NCI-H774 (cell line): Measurements from ENCODE around the gene CRY1.

Source experiments
- DNase-seq: peaks from one replicate; lab custom pipeline; 2025; lab: John Stamatoyannopoulos, UW

Gene CRY1

DNA sequence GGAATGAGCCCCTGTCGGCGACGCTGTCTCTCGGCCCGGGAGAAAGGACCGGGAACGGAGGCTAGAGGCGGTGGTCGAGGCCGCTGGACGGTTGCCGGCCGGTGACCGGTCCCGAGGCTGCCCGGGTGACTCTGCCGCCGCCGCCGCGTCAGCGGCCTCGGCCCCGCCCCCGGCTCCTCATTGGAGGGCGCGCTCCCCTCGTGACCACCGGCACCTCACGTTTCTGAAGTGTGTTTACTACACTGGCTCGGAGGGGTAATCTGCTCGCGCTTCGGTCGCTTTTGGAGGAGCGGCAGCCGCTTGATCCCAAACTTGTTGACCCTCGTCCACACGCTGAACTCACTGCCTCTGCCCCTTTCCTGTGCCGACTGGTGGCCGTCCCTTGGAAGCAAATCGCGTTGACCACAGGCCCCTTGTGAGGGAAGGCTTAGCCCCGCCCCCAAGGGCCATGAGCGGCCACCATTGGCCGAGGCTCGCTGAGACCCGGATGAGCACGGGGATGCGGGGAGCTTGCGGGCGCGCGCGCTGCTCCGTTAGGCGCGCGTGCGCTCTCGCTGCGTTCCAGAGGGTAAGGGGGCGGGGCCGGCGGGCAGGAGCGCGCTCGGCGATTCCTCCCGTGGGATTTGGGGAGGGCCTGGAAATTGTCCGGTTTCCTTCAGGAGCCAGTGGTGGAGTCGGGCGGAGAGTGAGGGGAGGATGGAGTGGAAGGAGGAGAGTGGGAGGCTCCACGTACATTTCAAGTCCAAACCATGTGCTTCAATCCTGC is at the start of gene CRY1:
Gene CRY1, minus strand, starts transcription at position 133 of the 766 bp plus-strand sequence. CDS start 588 bp downstream, outside the sequence.
- peak; percentile 98 for DNase-seq

DNA sequence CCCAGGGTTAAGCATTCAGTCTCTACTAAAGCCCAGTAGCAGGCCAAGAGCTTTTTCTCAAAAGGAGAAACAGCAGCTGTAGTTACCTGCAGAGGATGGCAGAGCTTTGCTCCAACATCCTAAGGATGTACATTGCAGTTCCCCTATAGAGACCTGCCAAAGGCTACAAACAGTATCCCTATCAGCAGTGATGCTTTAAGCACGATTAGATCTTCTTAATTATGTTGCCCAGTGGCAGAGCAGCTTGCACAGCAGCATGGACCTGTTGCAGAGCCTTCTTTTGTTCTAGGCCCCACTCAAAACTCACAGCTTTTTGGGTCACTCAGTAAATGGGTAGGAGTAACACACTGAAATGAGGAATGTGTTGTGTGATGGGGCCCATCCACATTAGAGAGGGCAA is 46.4 kb upstream of the CRY1 start:
- no peak for DNase-seq

DNA sequence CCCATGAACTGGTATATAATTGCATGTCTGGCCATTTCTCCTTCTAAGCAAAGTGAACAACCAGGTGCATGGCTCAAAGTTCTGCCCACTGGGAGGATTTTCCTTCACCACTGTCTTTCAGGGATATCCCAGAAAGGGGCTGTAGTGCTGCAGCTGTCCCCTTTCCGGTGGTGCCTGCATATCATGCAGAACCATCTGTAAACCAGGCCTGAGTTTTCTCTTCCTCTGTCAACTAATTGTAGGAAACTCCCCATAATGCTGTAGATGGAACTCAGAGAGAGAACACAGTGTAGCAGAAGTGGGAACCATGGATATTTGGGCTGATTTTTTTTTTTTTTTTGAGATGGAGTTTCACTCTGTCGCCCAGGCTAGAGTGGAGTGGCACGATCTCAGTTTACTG is 45.6 kb upstream of the CRY1 start:
- DNase-seq: no peak

DNA sequence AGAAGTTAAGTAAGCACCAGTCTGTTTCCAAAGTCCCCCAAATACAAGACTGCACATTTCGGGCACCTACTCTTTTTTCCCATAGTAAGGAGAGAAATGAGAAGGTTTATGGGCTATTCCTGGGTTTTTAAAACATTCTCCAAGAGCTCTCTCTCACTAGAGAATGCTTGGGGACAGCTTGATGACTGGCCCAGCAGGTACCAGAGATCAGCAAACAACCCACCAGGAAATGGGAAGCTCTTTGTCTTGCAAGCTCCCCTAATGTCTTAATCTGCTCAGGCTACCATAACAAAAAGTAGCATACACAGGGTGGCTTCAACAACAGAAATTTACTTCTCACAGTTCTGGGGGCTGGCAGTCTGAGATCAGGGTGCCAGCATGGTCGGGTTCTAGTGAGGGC is 41.8 kb upstream of the CRY1 start:
- no peak for DNase-seq

DNA sequence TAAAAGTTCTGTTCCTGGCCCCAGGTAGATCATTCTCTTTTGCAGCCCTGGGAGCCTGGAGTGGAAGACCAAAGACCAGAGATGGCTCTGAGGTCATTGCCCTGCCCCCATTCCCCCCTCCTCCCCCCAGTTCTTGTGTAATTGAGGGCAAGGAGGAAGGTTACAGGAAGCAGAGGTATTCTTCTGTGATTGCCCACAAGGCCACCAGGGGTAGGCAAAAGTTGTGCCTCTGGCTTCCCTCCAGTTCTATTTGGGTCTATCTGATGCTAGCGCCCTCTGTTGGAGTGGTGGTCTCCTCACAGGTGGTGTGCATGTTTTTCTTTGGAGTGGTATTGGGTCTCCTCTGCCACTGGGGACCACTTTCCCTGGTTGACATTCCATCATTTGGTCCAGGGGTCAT is 41.2 kb upstream of the CRY1 start:
- DNase-seq: no peak

DNA sequence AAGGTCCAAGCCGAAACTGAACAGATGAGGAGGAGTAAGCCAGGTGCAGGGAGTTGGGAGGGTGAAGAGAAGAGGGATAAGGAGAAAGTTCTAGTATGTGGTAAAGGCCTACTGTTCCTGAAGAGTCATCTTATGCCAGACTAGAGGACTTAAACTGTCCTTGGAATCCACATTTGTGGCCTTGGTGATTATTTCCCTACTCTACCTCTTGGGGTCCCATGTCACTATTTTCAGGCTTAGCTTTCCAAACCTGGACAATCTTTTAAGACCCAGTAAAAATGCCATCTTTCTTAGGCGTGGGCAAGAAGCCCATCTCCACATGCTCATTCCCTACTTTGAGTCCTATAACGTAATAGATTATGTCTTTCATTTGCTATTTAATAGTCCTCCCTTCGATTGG is 40.1 kb upstream of the CRY1 start:
- DNase-seq: no peak

DNA sequence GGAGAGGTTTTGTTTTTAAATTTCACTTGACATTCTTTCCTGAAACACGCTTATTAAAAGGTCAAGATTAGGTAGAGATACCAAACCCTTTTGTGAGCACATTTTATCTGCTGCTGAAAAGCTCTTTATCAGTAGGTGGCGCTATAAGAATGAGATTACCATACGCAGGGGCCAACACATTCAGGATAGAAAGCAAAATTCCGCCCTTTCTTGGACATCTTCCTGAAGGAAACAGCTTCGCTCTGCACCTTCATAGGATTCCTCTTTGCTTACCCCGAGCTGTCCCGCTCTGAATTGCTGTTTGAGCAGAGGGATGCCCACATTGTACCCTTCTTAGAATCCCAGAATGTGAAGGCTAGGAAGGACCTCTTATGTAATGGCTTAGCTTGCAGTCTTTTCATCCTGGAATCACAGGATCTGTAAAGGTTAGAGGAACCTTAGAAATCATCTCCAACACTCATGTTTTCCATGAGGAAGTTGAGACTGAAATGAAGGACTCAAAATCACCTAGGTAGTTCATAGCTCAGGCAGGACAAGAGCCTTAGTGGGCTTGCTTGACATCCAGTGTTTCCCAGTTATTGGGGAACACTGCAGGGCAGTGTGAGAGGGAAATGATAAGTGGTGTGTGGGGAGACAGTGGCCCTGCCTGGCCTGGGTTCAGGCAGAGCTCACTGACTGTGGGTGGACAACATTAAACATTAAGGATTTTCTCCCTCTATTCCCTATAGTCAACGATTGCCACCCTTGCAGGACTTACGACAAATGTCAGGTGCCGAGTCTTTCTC is 38.7 kb upstream of the CRY1 start:
- DNase-seq: peak; percentile 89

DNA sequence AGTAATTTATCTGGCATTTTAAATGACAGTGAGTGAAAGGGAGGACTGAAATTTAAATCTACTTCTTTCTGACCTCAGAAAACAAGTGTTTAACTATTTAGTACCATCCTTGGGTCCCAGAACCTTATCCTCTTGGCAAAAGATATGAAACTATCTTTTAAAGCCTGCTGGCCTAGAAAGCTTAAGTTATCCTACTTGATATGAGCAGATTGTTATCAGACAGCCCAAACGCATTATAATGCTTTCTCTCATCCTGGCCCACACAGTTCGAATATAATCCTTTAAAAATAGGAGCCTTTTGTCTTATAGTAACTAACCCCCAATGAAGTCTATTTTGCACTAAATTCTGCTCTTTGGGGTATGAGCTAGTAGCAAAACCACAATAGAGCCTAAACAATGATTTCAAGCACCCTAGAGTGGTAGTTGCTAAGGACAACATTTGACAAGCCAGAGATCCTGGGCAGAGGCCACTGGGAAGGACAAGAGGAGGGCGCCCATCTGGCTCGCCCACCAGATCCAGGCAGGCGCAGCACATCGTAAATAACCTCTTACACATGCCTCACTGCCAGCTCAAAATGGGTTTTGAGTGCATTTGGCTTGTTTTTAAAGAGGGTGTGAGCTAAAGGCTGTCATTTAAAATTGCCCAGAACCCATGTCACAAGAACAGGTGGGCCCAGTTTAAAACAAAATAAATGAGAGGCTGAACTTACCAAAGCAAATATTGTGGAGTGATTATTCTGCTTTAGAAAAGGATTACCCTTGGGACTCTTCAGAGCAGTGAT is 37.7 kb upstream of the CRY1 start:
- DNase-seq: peak; percentile 86

DNA sequence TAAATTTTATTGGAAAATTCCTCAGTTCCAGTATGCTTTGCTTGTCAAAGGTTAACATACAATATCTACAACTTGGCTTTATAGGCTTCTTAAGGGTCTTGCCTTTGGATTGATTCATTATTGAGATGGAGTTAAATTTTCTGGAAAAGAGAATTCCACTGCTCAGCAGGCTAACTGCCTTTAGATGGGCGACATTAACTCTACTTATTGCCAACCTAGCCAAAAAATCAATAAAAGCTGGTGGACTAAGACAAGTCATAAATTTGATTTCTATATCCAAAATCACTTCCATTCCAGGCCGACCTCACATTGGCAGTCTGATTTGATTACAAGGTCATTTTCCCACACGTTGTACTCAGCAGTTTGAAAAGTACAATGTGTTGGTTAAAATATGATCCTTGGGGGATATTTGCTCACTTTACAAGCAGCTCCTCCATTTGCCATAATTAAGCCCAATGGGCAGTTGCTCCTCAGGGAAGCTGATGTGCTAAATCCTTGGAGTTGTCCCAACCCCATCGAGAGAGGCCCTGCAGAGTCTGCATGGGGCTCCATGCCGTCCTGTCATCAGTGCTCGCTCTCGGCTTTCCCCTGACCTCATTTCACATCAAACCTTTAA is 36.1 kb upstream of the CRY1 start:
- no peak for DNase-seq

DNA sequence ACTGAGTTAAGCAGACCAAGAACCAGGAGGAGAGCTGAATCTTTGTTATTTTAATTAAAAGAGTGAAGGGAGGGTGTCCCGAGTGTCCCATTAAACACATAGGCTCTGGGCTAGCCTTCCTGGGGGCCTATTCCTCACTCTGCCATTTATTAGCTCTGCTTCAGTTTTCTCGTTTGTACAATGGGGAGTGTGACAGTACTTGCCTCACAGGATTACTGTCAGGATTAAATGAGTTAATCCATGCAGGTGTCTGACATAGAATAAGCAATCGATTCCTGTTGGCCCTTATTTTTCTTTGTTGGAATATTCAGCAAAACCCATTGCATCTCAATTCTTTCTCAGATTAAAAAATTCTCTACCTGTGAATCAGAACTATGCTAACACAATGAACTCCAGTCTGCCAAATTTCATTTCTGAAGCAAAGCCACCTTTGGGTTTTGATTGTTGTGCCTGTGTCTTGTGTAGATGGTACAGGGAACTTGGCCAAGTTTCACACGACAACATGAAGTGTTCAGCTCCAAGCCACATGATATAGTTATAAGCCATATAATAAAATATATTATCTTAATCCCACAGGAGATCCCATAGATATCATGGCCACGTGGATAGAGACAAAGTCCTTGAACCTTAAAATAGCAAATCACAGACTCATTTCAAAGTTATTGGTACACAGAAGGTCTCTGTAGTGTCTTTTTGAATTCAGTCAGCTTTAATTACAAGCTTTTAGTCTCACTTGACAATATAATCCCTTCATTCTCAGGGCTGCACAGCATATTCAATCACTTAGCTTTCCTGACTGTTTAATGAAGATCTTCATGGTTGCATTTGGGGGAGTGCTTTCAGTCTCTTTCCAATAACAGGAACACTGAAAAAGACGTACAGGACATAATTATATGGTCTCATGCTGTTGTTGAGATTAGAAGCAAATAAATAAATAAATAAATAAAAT is 34.4 kb upstream of the CRY1 start:
- DNase-seq: no peak

DNA sequence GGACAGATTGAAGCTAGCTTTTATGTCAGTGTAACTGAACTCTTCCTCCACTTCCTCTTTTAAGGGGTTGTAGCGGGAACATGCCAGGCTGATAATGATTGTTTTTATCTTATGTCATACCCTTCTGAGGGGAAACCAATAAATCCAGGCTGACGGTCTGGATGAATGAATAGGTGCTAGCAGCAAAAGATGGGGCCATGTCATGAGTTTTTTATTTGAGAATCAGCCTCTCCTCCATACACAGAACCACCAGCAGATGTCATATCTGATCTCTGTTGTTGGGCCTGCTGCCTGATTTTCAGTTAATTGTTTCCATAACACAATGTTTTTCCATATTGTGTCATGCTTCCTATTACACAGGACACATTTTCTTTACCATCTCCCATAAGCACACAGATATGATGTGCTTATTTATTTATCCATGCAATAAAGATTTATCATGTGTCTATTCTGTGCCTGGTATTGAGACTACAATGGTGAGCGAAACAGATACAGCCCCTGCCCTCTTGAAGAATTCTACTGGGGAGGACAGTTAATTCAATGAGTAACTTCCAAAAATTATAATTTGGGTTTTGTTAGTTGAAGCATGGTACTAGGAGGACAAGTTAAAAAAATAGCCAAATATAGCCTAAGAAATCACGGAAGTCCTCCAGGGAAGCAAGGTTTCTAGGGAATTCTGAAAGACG is 33.6 kb upstream of the CRY1 start:
- DNase-seq: peak; percentile 60

DNA sequence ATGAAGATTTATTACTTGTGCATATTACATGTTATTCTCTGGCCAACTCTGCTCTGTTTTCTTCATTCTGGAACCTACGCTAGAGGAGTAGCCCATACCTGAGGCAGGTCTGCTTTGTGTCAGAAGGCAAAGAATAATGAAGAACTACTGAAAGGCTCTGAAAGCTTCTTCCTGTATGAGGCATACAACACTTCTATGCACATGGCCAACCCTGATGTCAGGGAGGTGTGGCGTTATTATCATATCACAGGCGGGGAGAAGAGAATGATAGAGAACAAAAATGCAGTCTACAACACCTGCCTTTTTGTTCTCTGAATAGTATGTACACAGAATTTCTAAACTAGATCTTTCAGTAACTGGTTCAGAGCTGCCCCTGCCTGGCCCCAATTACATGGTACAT is 32.5 kb upstream of the CRY1 start:
- peak; percentile 90 for DNase-seq

DNA sequence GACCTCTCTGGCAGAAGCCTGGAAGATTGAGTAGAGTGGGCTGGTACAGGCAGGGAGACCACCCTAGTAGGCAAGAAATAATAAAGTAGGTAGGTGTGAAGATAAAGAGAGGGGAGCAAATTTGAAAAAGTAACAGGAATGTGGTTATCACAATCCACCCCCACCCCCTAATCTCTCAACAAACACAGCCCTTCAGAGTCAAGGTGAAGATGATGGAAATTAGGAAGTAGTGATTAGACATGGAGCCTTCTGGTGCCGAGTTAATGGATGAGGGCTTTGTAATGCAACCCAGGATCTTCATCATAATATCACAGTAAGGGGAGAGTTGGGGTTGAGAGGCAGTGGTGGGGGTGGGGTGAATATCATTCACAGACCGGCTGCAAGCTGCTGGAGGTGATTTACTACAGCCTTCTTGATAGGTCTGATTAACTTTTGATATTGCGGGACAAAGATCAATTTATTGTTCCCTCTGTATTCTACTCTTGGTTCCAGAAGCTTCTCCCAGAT is 29.2 kb upstream of the CRY1 start:
- DNase-seq: no peak

DNA sequence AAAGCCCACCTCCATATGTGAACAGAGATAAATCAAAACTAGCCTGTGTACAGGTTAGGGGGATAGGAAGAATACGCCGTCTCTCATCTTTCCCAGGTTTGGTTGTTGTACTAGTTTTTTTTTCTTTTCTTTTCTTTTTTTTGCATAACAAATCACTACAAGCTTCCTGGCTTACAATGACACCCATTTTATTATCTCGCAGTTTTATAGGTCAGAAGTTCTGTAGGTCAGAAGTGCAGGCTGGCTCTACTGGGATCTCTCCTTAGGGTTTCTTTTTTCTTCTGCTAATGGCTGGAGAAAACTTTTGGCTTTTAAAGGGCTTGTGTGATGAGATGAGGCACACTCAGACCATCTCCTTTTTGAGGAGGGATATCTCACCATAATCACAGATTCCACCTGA is 25.7 kb upstream of the CRY1 start:
- no peak for DNase-seq

DNA sequence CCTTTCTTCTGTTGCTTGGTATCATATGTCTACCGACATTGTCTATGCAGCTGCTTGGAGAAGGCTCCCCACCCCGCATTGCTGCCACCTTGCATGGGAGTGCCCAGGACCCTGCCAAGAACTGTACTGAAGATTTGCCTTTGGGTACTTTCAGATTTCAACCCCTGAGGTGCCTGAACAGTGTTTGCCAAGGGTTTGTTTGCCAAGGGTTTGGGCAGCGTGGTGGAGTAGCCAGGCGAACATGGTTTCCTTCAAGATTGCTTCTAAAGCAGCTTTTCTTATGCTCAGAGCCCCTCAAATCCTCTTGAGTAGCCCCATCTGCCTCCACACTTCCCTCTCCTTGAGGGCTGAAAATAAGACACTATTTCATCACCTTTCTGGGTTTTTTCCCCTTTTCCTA is 25.3 kb upstream of the CRY1 start:
- no peak for DNase-seq

DNA sequence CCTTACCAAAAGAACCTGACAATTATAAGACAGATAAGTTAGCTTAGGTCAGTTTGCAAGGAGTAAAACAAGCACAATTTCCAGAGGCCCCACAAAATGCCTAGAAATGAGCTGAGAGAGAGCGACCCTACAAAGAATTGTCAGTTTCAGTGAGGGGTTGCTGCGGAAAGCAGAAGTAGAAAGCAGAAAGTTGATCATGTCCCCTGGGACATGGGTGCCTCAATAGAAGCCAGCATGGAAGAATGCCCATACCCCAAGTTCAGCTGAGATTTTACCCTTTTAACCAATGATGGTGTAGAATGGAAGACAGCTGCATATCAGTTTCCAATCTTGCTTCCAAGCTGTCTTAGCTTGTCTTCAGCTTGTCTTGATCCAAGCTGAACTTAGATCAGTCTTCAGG is 21.8 kb upstream of the CRY1 start:
- no peak for DNase-seq

DNA sequence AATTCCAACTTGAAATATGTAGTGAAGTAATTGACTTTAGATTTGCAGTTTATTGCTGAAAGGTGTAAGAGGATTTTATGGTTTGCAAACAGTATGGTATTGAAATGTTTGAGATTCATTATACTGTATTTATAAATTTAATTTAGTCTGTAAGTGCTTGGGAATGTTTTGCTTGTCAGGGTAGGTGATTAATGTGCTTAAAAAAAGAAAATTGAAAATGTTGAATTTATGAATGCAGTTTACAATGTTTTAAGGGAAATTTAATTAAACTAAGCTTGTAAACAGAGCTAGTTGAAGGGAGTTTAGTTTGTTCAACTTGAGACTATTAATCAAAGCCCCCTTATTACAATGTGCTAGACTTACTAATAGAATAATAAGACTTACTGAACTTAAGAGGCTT is 18.0 kb upstream of the CRY1 start:
- no peak for DNase-seq

DNA sequence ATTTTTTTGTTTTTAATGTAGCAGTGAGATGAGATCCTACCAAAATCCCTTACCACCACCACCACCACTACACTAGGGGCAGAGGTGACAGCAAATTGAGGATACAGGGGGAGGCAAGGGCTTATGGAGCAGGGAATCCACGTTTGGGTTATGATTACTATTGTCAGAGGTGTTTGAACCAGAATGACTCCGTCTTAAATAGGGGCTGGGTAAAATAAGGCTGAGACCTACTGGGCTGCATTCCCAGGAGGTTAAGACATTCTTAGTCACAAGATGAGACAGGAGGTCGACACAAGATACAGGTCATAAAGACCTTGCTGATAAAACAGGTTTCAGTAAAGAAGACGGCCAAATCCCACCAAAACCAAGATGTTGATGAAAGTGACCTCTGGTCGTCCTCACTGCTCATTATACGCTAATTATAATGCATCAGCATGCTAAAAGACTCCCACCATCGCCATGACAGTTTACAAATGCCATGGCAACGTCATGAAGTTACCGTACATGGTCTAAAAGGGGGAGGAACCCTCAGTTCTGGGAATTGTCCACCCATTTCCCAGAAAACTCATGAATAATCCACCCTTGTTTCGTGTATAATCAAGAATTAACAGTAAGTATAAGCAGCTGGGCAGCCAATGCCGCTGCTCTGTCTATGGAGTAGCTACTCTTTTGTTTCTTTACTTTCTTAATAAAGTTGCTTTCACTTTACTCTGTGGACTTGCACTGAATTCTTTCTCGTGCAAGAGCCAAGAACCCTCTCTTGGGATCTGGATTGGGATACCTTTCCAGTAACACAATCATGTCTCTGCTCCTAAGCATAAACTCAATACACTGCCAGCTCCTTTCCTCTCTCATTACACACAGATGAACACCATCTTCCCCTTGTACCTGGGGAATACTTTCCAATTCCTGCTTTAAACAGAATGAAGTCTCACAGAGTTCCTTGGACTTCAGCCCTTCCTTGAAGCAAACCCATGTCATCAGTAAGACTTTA is 16.7 kb upstream of the CRY1 start:
- DNase-seq: no peak

DNA sequence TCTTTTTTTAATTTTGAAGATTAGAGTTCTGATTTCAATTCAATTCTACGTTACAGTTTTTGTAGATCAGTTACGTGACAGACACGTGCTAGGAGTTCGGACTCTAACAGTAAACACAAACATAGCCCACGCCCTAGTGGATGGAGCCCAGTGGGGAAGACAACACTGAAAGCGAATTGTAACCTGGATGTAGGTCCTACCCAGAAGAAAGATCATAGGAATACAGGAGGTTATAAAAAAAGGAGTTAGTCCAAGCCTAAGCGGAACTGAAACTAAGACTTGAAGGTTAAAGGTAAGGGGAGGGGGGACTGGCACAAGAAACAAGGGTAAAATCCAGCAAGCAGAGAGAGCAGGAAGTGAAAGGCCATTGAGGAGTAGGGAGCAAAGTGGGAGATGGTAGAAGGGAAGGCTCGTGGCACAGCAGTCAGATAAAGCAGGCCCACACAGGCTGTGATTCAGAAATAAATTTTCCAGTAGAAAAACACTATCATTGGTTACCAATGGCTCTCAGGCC is 15.7 kb upstream of the CRY1 start:
- DNase-seq: no peak
